Measurements from ENCODE around the gene HLA-DPB1.
"Not testable (repeated sequence)": the region's sequence is repeated elsewhere in the genome, so short reads cannot be mapped to it uniquely, and the experiment has no call there.

Gene HLA-DPB1

GRCh38 chr6:33071569-33071968, 4.2 kb upstream of the HLA-DPB1 start:
- no peak for DNase-seq (ENCODE audit: low read depth in 2 of 2)

GRCh38 chr6:33072508-33073100, 3.2 kb upstream of the HLA-DPB1 start:
- no peak for DNase-seq (ENCODE audit: low read depth in 2 of 2)

- no peak for DNase-seq (ENCODE audit: low read depth in 2 of 2)
These were observed 2.3 kb upstream of the HLA-DPB1 start, which contains the start of gene HLA-DPA1 for GRCh38 chr6:33073431-33073871. HLA-DPA1 (minus strand) TSS chr6:33073649.

DNA sequence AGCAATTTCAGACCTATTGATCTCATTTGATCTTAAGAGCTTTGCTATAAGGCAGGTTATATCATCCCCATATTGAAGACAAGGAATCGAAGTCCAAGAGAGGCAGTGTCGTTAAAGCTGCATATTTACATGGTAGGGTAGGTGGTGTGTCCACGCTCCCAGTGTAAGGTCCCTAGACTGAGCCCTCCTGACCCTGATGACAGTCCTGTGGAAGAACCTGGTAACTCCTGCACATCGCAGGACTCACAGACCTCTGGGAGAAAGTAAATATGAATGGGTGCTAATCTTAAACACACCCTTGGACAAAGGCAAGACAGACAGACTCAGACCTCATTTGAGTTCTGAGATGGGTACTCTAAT, 602 bp upstream of the HLA-DPB1 start:
- no peak for DNase-seq (ENCODE audit: low read depth in 2 of 2)

GRCh38 chr6:33076406-33076934, 680 bp downstream of the HLA-DPB1 start:
- no peak for DNase-seq (ENCODE audit: low read depth in 2 of 2)

- DNase-seq (ENCODE audit: low read depth in 2 of 2), result no peak
These were observed 2.1 kb downstream of the HLA-DPB1 start for GRCh38 chr6:33077908-33078307.

- no peak for DNase-seq (ENCODE audit: low read depth in 2 of 2)
These were observed 2.7 kb downstream of the HLA-DPB1 start for GRCh38 chr6:33078442-33078841.

GRCh38 chr6:33078919-33079521, 3.2 kb downstream of the HLA-DPB1 start:
- DNase-seq (ENCODE audit: low read depth in 2 of 2), result no peak

DNA sequence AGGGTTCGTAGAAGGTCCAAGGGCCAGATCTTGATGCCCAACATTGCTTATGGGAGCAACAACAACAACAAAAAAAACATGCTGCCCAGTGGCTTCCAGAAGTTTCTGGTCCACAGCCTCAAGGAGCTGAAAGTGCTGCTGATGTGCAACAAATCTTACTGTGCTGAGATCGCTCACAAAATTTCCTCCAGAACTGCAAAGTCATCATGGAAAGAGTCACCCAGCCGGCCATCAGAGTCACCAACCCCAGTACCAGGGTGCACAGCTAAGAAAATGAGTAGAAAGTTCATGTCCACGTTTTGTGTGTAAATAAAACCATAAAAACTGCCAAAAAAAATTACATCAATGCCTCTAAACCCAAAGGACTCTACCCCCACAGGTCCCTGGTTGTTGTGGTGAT, 3.8 kb downstream of the HLA-DPB1 start:
- no peak for DNase-seq (ENCODE audit: low read depth in 2 of 2)

DNA sequence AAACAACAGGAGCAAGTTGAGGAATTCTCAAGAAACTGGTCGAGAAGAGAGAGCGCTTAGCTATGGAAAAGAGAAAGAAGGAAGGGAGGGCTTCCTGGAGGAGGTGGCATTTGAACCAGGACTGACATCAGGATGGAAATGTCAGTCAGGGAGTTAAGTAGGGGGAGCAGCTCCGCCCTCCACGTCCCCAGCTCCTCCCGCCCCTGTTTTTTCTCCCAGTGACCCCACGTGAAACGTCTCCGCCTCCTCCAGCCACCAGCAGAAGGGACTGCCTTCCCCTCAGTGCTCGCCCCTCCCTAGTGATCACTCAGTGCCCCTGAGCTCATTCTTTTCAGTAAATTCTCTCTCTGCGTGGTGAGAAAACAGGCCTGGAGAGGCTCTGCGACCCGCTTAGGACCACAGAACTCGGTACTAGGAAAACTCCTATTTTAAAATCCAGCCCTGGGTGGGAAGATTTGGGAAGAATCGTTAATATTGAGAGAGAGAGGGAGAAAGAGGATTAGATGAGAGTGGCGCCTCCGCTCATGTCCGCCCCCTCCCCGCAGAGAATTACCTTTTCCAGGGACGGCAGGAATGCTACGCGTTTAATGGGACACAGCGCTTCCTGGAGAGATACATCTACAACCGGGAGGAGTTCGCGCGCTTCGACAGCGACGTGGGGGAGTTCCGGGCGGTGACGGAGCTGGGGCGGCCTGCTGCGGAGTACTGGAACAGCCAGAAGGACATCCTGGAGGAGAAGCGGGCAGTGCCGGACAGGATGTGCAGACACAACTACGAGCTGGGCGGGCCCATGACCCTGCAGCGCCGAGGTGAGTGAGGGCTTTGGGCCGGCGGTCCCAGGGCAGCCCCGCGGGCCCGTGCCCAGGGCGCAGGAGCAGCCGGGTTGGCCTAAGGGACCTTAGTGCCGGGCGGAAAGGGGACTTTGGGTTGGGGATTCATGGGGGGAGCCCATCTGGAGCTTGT, 4.6 kb downstream of the HLA-DPB1 start:
- DNase-seq (ENCODE audit: low read depth in 2 of 2), result no peak

DNA sequence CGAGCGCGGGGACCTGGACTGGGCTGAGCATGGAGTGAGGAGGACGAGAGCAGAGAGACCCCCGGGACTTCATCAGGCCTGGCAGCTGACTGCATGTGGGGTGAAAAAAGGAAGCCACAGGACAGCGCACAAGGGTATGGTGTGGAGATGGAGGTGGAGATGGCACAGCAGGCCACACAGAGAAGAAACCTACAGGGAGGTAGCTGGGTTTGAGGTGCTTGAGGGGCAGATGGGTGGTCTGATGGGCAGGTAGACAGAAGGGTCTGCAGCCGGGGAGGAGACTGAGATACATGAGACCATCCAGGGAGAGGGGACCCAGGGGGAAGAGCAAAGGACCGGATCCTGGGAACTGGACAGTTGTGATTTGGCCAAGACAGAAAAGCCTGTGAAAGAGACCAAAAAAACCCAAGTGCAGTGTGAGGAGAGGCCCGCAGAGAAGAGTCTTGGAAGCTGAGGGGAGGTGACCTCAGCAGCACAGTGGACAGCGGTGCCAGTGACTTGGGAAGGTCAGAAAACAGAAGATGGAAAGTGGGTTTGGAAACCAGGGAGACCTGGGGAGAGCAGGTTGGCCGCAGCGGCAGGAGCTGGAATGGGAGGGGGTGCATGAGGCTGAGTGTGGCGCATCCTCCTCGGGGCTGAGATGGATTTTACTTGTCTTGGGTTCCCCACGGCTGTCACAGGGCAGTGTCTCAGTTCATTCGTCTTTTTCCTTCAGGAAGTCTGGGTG, 5.5 kb downstream of the HLA-DPB1 start:
- DNase-seq (ENCODE audit: low read depth in 2 of 2), result no peak

DNA sequence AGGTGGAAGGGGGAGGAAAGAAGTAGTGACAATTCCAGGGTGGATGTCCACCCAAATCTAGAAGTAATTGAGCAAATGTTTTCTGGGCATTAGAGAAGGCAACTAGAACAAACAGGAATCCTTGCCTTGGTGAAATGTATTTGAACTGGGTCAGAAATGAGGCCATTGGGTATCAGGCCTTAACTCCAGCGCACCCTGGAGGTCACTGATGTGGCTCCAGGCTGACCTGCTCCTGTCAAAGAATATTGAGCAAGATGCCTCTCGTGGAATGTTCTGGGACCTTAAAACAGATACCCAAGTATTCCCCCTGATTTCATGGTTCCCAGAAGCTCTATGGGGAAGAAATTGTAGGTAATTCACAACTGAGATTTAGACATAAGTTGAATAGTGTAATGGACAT, 6.9 kb downstream of the HLA-DPB1 start:
- no peak for DNase-seq (ENCODE audit: low read depth in 2 of 2)

DNA sequence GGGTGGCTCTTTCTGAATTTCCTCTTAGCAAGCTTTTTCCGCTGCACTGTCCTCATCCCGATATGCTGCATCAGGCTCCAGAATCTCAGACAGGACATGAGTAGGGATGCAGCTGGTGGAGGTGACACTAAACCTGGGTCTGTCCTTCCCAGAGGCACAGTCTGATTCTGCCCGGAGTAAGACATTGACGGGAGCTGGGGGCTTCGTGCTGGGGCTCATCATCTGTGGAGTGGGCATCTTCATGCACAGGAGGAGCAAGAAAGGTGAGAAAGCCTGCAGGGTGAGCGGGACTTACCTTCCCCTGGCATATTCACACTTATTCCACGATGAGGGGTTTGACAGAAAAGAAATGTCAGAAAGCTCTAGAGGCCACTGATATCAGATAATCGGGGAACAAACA, 9.8 kb downstream of the HLA-DPB1 start:
- no peak for DNase-seq (ENCODE audit: low read depth in 2 of 2)

GRCh38 chr6:33088258-33088930, 12.6 kb downstream of the HLA-DPB1 start:
- no peak for DNase-seq (ENCODE audit: low read depth in 2 of 2)

GRCh38 chr6:33088931-33089620, 13.3 kb downstream of the HLA-DPB1 start:
- DNase-seq (ENCODE audit: low read depth in 2 of 2), result no peak

- DNase-seq (ENCODE audit: low read depth in 2 of 2), result peak in 1 of 2 donors; percentile 40
These were observed 16.2 kb downstream of the HLA-DPB1 start for GRCh38 chr6:33091957-33092356.

GRCh38 chr6:33092385-33092784, 16.6 kb downstream of the HLA-DPB1 start:
- no peak for DNase-seq (ENCODE audit: low read depth in 2 of 2)

DNA sequence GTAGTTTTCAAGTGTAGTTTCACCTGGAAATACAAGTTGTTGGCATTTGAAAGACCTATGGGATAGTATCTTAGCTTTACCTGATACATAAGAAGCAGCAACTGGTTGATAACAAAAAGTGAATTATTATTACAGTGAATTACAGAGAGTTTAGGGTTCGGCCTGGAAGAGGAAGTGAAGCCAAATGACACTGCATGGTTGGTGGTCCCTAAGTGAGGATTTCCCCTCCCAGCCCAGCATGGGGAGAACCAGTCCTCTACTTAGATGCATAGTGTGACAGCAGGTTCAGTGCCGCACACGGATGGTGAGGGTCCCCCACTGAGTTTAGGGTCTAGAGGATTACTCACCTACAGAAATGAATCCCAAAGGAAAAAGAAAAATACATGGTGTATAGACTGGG, 18.1 kb downstream of the HLA-DPB1 start:
- DNase-seq (ENCODE audit: low read depth in 2 of 2), result no peak

DNA sequence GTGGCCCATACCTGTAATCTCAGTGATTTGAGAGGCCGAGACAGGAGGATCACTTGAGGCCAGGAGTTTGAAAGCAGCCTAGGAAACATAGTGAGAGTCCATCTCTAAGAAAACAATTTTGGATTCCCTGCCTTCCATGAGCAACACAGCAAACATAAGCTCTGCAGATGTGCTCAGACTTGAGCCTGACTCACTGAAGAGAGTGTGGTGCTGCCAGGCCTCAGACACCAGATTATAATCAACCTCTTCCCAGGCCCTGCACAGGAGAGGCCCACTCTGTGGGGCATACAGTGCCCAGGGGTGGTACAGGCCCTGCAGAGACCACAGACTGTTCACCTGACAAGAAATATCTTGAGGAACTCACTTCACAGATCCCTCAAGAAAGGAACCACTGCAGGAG, 19.9 kb downstream of the HLA-DPB1 start:
- DNase-seq (ENCODE audit: low read depth in 2 of 2), result no peak

DNA sequence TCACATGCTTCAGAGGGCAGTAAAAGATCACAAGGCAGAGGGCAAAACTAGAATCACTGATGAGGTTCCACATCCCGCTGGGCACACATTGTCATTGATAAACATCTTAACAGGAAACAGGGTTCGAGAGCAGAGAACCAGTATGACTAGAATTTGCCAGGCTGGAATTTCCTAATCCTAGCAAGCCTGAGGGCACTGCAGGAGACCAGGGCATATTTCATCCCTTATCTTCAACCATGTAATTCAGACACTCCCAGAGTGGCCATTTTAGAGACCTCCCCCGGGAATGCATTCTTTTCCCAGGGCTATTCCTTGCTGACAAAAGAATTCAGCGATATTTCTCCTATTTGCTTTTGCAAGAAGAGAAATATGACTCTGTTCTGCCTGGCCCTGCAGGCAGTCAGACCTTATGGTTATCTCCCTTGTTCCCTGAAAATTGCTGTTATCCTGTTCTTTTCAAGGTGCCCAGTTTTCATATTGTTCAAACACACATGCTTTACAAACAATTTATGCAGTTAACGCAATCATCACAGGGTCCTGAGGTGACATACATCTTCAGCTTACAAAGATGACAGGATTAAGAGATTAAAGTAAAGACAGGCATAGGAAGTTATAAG, 25.4 kb downstream of the HLA-DPB1 start:
- DNase-seq (ENCODE audit: low read depth in 2 of 2), result not testable (repeated sequence)
